HG03457 (cell line): ENCODE data around the gene TMC4.

Experiments used
- ATAC-seq: cut with Tn5 transposase; IDR thresholded peaks from one replicate; pipeline ENCODE4 v1.9.1; 2021; ENCODE audit warnings: moderate number of reproducible peaks; ENCODE audit not compliant: unreplicated experiment

Gene TMC4

DNA sequence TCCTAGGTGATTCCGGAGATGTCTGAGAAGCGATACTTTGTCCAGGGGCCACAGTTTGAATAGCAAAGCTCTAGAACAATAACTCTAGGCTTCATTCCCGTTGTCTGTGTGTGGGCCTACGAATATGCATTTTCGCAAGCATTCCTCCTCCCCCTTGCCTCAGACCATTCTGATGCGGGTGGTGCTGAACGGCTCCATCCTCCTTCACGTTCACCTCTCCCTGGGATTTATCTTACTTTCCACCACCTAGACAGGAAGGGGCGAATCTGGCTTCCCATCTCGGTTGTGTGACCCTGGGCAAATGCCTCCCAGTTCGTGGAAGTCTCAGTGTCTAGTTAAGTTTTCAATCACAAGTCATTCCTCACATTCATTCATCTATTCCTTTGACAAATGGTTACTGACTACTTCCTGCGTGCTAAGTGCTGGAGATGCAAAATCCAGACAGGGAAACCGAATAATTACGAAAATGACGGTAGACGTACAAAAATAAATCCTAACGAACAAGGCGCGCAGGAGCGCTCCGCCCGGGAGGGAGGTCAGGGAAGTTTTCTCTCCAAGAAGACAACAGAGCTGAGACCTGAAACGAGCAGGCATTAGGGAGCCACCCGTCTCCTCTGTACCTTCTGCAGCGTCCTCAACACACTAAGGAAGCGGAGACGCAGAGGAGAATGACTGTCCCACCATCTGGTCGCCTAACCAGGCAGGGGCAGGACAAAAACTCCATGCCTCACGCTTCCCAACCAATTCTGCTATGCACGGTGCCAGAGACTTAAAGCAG is 36.7 kb downstream of the TMC4 start:
- no peak for ATAC-seq

DNA sequence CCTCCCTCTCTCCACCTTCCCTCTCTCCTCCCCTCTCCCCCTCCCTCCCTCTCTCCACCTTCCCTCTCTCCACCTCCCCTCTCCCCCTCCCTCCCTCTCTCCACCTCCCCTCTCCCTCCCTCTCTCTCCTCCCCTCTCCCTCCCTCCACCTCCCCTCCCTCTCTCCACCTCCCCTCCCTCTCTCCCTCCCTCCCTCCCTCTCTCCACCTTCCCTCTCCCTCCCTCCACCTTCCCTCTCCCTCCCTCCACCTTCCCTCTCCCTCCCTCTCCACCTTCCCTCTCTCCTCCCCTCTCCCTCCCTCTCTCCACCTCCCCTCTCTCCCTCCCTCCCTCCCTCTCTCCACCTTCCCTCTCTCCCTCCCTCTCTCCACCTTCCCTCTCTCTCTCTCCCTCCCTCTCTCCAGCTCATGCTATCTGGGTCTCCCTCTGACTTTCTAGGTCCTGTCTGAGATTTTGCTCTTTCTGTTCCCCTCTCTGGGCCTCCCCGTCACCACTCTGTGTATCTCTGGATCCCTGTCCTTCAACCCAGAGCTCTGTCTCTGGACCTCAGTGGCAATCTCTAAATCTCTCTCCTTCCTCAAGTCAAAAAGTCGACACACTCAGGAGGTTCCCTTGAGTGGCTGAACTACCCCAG is 38.9 kb downstream of the TMC4 start:
- ATAC-seq: no peak

DNA sequence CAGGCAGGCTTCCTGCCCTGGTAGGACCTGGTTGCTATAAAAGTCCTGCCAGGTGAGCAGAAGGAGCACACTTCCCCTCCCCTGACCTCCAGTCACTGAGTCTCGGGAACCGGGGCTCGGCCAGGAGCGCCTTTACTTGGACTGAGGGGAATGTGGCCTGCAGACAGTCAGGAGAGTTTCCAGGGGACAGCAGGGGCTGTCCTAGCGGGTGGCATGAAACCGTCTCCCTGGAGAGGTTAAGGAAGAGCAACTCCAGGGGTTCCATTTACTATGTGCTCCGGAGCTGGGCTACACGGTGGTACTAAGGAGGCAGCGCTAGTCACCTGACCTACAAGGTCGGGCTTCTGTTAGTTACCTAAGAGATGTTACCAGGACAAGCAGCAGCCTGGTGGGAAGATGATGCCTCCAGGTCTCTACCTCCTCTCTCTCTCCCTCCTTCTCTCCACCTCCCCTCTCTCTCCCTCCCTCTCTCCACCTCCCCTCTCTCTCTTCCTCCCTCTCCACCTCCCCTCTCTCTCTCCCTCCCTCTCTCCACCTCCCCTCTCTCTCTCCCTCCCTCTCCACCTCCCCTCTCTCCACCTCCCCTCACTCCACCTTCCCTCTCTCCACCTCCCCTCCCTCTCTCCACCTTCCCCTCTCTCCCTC is 39.5 kb downstream of the TMC4 start:
- ATAC-seq: no peak

DNA sequence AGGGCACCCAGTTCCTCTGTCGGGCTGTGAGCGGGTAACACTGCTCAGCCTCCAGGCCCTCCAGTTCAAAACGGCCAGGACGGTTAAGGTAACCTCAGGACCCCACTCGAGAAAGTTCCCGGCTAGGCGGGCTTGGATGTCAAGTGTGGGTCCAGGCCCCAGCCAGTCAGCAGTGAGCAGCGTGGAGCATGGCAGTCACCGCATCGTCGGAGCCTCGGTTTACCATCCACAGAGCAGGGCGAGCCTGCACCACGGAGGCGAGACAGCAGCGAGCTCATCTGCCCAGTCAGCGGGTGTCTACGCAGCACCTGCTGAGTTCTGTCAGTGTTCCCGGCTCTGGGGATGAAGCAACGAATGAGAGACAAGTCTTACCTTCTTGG is 43.4 kb downstream of the TMC4 start:
- ATAC-seq: no peak

DNA sequence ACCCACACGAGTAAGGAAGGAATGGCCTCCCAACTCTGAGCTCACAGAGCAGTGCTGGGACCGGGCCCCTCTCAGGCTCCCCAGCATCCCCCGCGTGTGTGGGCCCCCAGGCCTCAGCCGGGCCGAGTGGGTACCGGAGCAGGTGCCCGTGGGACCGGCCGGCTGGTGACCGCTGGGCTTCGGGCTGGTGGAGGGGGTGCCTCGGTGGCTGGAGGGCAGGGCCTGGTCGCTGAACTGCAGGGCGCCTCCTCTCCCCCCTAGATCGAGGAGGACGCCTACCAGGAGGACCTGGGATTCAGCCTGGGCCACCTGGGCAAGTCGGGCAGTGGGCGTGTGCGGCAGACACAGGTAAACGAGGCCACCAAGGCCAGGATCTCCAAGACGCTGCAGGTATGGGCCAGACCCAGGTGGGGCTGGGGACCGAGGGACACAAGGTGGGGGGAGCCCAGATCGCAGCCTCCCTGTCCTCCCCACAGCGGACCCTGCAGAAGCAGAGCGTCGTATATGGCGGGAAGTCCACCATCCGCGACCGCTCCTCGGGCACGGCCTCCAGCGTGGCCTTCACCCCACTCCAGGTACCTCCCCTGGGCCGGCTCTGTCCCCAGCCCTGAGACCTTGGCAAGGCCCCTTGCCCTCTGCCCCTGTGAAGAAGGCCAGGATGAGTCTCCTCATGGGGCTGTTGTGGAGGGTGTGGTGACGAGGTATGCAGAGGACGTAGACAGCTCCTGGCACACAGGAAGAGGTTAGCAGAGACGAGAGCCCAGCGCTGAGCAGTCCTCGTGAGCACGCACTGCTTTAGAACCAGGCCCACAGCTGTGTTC is 44.0 kb downstream of the TMC4 start:
- ATAC-seq: no peak

DNA sequence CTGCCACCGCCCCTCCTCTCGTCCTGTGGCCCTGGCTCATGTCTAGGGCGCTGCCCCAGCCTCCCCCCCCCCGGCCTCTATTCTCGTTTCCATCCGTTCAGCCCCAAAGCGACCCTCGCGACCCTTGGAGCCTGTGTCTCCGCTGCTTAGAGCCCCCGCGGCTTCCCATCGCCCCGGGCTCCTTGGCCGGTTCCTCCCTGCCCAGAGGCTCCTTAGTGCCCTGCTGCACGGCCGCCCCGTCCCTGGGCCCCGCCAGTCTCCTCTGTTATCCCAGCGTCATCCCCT is 44.6 kb downstream of the TMC4 start:
- no peak for ATAC-seq

DNA sequence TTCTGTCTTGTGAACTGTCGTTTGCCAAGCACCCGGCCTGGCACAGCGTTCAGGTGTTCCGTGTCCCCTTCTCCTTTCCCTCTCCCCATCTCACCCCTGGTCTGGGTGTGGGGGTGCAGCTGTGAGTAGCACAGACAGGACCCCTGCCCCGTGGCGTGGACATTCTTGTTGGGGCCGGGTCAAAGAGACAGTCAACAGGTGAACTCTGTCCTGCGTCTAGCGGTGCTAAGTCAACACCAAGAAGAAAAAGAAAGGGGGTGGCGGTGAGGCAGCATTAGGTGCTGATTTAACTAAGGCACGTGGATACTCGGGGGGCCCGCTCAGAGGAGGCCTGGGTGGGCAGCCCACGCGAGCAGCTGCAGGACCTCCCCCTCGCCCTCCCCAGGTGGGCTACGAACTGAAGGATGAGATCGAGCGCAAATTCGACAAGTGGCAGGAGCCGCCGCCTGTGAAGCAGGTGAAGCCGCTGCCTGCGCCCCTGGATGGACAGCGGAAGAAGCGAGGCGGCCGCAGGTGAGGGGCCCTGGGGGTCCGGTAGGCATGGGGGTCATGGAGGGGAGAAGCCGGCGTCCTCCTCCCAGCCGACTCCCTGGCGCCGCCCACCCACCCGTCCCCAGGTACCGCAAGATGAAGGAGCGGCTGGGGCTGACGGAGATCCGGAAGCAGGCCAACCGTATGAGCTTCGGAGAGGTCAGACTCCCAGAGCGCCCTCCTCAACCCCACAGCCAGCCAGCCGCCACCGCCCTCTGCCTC is 45.1 kb downstream of the TMC4 start:
- no peak for ATAC-seq

DNA sequence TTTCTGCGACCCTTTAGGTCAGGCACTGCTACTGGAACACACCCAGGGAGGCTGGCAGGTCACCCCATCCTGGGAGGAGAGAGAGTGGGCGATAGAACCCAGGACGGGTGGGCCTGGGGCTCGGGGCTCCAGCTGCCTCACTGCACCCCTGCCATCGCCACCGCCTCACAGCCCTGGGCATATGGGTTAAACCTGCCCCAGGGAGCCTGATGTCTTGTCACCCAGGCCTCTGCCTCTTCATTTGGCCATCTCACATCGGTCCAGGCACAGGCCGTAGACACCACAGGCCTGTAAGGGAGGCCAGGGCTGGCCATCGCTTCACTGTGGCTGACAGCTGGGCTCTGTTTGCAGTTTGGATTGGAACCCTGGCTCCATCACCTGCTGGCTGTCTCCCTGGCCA is 47.2 kb downstream of the TMC4 start:
- no peak for ATAC-seq

DNA sequence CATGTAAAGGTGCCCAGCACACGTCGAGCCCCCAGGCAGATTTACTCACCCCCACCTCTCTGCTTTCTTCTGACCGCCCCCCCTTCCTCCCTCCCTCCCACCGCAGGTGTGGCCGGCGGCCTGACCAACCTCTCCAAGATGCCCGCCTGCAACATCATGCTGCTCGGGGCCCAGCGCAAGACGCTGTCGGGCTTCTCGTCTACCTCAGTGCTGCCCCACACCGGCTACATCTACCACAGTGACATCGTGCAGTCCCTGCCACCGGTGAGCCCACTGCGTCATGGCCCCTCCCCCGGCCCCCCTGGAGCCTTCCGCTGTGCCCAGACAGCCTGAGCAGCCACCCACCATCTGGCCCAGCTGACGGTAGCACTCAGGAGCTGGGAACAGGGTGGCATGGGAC is 48.6 kb downstream of the TMC4 start:
- no peak for ATAC-seq

DNA sequence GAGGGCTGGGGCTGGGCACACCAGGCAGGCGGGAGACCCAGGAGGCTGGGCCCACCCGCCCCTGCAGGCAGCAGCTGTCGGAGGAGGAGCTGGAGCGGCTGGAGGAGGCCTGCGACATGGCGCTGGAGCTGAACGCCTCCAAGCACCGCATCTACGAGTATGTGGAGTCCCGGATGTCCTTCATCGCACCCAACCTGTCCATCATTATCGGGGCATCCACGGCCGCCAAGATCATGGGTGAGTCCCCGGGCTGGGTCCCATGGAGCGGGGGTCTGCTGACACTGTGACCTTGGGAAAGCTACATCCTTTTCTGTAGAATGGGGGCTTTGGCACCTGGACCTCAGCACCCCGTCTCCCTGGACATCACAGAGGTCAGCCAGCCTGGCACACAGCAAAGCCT is 49.3 kb downstream of the TMC4 start:
- no peak for ATAC-seq

DNA sequence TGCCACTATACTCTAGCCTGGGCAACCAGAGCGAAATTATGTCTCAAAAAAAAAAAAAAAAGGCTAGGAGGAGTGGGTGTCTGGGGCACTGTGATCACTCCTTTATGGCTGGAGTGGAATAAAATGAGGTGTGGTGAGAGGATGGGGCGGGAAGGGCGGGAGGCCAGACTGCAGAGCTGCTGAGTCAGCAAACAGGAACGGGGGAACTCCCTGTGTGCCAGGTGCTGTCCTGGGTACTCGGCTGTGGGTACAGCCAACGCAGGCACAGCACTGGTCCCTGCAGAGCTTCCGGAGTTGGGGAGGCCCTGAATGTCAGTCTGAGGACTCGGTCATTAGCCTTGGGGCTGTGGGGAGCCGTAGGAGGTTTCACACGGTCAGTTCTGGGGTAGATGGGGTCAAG is 51.7 kb downstream of the TMC4 start:
- no peak for ATAC-seq

DNA sequence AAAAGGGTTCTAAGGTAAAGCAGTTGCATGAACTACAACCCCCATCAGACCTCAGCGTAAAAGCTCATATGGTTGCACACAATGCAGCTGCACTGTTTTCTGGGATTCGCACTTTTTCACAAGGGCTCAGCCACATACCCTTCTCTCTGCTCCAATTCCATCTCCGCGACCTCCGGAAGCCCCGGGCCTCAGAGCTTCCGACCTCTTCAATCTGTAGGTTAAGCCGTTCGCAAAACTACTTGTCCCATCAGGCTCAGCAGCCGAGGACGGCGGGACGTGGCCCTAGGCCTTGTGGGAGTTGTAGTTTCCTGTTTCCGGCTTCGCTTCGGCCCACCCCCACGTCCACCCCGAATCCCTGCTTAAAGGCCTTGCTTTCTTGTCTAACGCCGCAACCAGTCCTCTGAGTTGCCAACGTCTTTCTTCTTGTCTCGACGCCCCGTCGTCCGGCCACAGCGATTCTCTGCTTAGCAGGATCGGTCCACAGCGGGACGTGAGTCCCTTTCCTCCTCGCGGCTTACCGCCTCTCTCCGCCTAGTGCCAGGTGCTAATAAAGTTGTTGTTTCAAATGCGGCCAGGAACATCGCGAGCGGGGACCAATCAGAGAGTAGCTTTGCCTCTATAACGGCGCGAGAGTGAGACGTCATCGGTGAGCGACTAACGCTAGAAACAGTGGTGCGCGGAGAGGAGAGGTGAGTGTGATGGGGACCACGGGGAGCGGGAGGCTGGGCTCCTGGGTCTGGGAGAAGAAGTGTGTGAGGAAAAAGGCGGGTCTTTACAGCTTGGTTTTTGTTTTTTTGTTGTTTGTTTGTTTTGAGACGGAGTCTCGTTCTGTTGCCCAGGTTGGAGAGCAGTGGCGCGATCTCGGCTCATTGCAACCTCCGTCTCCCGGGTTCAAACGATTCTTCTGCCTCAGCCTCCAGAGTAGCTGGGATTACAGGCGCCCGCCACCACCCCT is 57.6 kb downstream of the TMC4 start, which contains the start of the genes PRPF31 and TFPT:
Gene PRPF31, plus strand, starts transcription at position 646 of the 955 bp plus-strand sequence. CDS start 2,525 bp downstream, outside the sequence.
Gene TFPT, minus strand, starts transcription at position 549 of the 955 bp plus-strand sequence. Its CDS starts 388 bp downstream, at position 161.
- peak; percentile 66 for ATAC-seq

DNA sequence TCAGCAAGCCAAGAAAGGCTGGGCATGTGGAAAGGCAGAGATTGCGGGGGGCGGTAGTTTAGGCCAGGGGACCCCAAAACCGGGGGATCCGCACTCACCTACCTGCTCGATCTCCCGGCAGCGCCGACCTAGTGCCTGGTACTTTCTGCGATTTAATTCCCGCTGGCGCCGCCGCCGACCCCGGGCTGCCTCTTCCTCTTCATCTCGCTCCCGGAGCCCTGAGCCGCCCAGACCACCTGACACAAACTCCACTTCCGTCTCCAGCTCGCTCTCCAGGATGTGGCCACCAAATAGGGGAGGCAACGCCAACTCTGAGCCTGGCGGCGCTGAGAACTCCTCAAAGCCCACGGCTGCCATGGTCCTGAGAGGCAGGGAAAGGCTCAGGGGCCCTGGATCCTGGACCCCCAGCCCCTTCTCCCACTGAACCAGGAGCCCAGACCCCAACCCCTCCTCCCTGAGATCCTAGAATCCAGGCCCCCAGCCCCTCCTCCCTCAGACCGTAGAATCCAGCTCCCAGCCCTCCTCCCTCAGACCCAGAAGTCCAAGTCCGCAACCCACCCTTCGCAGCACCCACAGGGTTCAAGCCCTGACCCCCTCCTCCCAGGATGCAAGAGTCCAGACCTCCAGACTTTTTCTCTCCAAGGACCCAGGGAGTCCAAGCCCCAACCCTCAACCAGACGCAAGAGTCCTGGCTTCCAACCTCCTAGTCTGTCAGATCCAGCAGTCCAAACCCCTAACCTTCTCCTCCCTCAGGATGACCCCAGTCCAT is 58.4 kb downstream of the TMC4 start:
- no peak for ATAC-seq
